Adrenal gland (tissue), 5 donors: ENCODE data around the gene GFOD1.

ENCODE experiments used
- CTCF ChIP-seq, 6 experiments: fragments of 450-650 bp in 4 of 6; fragments of 200-600 bp in 2 of 6; sonication (generic) in 1 of 6; IDR thresholded peaks; 1 replicate in 5 of 6; 2 replicates in 1 of 6; pipeline versions ENCODE4 v1.5.1 to v1.8.0; 2016 to 2021; ENCODE audit warnings: antibody characterized with exemption in 6 of 6, mild to moderate bottlenecking in 2 of 6, moderate library complexity in 1 of 6
- POLR2A ChIP-seq, 2 donors: fragments of 450-650 bp; IDR thresholded peaks; one replicate each; pipeline ENCODE4 v1.6.1; 2017; ENCODE audit warnings: antibody characterized with exemption in 2 of 2, mild to moderate bottlenecking in 2 of 2, moderate library complexity in 1 of 2
- donor health status: DM: no; HTN: no; CAD: no.

GRCh38 chr6:13402711-13403110 lies 84.7 kb downstream of the GFOD1 start:
- no peak for TF ChIP-seq POLR2A (IDR thresholded peaks at IDR 0.05)
- no peak for TF ChIP-seq CTCF (IDR thresholded peaks at IDR 0.05)
